ENCODE data around the gene CCL22.
A peak's percentile ranks its signal among the peaks of the same experiment; 100 is the strongest.

CCL22 gene

DNA sequence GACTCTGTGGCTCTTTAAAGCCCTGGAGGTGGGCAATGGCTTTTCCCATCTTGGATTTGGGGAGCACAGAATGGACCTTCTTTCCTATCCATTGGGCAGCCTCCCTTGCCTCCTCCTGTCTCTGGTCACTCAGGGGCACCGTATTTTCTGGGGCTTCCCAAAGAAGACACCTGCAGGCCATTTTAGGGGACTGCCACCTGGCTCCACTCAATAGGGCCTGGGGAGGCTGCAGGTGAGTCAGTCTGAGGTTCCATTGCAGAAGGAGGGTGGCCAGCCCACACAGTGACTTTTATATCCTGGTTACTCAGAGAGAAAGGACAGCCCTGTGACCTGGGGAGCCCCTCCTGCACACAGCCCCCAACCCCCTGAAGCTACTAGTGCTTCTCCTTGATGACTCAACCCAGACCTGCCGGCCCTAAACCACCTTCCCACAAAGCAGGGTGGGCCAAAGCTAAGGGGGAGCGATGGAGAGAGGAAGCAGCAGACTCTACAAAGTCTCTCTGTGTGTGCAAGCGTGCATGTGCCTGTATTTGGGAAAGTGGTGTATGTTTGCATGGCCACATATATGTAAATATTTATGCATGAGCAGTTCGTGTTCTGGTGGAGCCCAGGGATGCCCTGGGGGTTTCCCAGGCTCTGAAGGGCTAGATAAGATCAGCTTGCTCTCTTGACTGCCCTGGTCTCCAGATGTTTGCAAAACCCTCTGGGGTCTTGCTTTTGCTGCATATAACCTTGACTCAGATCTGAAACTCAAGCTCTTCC is 18.7 kb downstream of the CCL22 start:
- DNase-seq, result no peak

DNA sequence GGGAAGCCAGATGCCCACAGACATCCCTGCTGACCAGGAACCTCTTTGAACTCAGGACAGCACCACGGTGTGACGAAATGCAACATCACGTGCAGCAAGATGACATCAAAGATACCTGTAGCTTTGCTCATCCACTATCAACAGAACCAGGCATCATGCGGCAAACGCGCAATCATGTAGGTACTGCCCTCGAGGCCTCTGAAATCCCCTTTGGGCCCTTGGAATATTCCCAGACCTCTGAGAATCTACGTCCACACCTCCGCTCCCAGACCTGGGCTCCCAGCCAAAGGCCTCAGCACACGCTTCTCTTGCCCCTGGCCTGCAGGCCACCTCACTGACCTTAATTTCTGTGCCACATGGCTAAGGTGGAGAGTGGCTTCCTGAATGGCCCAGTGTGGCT is 21.0 kb downstream of the CCL22 start:
- DNase-seq, result peak; percentile 87

DNA sequence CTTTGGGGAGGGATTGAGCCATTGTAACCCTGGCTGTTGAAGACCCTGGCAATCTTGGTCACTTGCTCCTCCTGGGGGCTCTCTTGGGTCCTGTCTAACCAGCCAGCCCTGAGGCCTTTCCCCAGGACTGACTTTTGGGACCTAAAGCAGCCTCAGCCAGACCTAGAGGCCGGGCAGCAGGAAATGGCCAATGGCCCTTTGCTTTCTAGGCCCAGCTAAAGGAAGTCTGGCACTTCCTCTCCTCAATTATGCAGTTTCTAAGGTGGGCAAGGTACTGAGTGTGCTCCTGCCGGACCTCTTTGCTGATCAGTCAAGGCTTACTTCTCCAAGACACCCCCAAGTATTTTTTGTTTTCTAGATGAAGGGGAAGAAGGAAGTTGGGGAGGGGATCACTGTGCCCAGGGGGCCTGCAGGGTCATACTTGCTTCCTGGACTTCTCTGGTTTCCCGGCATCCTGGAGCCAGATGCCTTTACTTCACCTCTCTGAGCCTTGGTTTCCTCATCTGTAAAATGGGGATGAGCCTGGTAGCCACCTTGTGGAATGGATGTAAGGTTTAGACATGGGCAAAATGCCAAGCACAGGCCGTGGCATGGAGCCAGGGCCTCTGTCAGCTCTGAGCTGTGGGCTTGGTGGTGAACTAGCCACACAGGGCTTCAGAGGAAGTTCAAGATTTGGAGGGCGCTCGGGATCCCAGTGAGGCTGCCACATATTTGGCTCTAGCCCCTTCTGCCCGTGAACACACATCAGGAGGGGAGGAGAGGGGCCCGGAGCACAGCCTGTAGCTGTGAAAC is 22.3 kb downstream of the CCL22 start:
- DNase-seq, result peak; percentile 35

DNA sequence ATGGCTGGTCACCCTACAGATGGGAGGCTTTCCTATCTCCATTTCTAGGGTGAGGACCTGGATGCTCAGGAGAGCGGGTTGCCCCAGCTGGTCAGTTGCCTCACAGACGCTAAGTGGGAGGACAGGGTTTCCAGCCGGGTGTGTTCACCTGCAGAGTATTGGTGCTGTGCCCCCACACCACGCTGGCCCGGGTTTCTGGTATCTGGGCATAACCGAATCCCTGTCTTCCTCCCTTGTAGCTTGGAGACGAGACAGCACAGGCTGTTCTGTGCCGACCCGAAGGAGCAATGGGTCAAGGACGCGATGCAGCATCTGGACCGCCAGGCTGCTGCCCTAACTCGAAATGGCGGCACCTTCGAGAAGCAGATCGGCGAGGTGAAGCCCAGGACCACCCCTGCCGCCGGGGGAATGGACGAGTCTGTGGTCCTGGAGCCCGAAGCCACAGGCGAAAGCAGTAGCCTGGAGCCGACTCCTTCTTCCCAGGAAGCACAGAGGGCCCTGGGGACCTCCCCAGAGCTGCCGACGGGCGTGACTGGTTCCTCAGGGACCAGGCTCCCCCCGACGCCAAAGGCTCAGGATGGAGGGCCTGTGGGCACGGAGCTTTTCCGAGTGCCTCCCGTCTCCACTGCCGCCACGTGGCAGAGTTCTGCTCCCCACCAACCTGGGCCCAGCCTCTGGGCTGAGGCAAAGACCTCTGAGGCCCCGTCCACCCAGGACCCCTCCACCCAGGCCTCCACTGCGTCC is 23.4 kb downstream of the CCL22 start:
- DNase-seq, result no peak

DNA sequence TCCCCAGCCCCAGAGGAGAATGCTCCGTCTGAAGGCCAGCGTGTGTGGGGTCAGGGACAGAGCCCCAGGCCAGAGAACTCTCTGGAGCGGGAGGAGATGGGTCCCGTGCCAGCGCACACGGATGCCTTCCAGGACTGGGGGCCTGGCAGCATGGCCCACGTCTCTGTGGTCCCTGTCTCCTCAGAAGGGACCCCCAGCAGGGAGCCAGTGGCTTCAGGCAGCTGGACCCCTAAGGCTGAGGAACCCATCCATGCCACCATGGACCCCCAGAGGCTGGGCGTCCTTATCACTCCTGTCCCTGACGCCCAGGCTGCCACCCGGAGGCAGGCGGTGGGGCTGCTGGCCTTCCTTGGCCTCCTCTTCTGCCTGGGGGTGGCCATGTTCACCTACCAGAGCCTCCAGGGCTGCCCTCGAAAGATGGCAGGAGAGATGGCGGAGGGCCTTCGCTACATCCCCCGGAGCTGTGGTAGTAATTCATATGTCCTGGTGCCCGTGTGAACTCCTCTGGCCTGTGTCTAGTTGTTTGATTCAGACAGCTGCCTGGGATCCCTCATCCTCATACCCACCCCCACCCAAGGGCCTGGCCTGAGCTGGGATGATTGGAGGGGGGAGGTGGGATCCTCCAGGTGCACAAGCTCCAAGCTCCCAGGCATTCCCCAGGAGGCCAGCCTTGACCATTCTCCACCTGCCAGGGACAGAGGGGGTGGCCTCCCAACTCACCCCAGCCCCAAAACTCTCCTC is 24.1 kb downstream of the CCL22 start:
- DNase-seq, result no peak

DNA sequence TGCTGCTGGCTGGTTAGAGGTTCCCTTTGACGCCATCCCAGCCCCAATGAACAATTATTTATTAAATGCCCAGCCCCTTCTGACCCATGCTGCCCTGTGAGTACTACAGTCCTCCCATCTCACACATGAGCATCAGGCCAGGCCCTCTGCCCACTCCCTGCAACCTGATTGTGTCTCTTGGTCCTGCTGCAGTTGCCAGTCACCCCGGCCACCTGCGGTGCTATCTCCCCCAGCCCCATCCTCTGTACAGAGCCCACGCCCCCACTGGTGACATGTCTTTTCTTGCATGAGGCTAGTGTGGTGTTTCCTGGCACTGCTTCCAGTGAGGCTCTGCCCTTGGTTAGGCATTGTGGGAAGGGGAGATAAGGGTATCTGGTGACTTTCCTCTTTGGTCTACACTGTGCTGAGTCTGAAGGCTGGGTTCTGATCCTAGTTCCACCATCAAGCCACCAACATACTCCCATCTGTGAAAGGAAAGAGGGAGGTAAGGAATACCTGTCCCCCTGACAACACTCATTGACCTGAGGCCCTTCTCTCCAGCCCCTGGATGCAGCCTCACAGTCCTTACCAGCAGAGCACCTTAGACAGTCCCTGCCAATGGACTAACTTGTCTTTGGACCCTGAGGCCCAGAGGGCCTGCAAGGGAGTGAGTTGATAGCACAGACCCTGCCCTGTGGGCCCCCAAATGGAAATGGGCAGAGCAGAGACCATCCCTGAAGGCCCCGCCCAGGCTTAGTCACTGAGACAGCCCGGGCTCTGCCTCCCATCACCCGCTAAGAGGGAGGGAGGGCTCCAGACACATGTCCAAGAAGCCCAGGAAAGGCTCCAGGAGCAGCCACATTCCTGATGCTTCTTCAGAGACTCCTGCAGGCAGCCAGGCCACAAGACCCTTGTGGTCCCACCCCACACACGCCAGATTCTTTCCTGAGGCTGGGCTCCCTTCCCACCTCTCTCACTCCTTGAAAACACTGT is 25.0 kb downstream of the CCL22 start:
- peak; percentile 54 for DNase-seq

DNA sequence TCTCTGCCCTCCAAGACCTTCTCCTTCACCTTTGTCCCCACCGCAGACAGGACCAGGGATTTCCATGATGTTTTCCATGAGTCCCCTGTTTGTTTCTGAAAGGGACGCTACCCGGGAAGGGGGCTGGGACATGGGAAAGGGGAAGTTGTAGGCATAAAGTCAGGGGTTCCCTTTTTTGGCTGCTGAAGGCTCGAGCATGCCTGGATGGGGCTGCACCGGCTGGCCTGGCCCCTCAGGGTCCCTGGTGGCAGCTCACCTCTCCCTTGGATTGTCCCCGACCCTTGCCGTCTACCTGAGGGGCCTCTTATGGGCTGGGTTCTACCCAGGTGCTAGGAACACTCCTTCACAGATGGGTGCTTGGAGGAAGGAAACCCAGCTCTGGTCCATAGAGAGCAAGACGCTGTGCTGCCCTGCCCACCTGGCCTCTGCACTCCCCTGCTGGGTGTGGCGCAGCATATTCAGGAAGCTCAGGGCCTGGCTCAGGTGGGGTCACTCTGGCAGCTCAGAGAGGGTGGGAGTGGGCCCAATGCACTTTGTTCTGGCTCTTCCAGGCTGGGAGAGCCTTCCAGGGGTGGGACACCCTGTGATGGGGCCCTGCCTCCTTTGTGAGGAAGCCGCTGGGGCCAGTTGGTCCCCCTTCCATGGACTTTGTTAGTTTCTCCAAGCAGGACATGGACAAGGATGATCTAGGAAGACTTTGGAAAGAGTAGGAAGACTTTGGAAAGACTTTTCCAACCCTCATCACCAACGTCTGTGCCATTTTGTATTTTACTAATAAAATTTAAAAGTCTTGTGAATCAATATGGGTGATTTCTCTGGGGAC is 25.9 kb downstream of the CCL22 start:
- DNase-seq, result no peak

DNA sequence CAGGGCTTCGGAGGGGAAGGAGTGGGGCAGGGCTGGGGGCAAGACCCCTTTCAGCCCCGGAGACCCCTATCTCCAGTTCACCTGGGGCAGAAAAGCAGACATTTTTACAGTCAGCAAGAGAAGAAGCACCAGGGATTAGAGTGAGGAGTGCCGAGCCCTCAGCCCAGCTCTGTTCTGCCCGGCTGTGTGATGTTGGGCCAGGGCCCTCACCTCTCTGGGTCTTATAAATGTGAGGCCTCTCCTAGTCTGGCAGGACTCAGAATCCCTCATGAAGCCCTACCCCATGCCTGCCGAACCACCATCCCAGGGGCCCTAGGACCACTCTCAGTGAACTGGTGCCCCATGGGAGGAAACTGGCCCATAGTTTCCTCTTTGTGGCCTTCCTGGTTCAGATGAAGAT is 26.5 kb downstream of the CCL22 start:
- DNase-seq, result no peak

DNA sequence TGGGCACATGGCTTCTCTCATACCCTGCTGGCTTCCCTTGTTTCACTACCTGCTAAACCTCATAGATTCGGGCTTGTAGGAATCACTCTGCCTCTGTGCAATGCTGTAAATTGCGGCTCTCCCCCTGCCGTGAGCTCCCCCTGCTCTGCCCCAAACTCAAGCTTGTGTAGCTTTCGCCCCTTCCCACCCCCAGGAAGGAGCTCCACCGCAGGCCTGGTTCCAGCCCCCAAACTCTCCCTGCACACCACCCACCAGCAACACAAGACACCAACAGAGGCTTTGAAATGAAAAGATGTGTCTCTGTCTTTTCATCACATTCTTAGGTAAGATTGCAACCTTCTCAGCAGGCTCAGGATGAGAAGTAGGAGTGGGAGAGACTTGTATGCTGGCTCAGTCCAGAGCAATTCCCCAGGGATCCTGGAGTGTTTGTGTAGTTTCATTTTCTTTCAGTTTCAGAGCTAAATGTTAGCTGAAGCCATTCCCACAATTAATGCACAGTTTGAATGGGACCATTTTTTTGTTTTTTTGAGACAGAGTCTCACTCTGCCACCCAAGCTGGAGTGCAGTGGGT is 27.9 kb downstream of the CCL22 start:
- no peak for DNase-seq

DNA sequence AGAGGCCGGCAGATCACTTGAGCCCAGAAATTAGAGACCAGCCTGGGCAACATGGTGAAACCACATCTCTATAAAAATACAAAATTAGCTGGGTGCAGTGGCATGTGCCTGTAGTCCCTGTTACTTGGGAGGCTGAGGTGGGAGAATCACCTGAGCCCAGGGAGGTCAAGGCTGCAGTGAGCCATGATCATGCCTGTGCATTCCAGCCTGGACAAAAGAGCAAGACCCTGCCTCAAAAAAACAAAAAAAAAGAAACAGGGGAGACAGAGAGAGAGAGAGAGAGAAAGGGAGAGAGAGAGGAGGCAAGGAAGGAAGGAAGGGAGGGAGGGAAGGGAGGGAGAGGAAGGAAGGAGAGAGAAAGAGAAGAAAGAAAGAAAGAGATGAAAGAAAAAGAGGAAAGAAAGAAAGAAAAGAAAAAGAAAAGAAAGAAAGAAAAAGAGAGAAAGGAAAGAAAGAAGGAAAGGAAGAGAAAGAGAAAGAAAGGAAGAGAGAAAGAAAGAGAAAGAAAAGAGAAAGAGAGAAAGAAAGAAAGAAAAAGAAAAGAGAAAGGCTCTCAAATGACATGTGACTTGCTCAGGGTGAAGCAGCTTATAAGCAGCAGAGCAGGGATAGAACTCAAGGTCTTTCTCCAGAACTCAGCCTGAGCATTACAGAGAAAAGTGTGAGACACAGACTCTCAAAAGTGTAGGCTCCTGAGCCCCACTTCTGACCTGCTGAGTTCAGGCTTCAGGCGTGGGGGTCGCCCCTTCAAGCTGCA is 29.2 kb downstream of the CCL22 start:
- no peak for DNase-seq

DNA sequence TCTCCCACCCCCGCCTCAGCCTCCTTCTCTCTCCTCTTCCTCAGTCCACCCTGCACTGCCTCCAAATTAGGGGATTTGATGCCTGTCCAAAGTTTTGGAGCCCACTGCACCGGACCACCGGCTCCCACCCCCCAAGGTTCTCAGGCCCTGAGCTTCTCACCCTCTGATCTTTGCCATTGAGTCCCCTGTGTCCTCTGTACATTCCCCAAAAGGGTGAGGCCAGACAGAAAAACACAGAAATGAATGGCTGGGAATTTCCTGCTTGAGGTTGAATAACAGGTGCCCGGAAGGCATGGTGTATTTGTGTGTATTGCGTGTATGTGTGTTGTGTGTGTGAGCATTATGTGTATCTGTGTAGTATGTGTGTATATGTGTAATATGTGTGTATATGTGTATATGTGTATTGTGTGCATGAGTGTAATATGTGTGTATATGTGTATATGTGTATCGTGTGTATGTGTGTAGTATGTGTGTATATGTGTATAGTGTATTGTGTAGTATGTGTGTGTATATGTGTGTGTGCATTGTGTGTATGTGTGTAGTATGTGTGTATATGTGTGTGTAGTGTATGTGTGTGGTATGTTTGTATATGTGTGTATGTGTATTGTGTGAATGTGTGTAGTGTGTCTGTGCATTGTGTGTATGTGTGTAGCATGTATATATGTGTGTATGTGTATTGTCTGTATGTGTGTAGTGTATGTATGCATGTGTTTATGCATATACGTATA is 29.9 kb downstream of the CCL22 start:
- DNase-seq, result no peak

DNA sequence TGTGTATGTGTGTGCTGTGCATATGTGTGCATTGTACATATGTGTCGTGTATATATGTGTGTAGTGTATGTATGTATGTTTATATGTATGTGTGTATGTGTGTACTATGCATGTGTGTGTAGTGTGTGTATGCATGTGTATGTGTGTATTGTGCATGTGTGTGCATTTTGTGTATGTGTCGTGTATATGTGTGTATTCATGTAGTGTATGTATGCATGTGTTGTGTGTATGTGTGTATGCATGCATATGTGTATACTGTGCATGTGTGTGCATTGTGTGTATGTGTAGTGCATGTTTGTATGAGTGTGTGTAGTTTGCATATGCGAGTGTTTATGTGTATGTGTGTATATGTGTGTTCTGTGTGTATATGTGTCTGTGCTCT is 30.5 kb downstream of the CCL22 start:
- no peak for DNase-seq

DNA sequence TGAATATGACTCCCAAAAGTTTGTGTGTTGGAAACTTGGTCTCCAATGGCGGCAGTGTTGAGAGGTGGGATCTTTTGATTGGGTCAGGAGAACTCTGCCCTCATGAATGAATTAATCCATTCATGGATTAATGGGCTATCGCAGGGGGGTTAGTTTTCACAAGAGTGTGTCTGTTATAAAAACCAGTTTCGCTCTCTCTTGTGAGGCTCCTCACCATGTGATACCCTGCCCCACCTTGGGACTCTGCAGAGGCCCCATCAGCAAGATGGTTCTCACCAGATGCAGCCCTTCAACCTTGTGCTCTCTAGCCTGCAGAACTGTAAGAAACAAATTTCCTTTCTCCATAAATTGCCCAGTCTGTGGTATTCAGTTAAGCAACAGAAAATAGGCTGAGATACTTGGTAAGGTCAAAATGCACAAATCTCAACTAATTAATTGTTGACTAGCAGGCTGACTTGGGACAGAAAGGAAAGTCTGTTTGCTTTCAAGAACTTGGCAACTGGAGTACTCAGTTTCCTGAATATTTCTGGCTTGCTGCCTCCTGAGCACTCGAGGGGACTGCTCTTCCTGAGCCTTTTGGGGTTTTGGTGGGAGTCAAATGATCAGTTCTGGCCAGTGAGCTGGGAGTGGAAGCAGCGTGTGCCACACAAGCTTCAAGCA is 32.2 kb downstream of the CCL22 start:
- no peak for DNase-seq

DNA sequence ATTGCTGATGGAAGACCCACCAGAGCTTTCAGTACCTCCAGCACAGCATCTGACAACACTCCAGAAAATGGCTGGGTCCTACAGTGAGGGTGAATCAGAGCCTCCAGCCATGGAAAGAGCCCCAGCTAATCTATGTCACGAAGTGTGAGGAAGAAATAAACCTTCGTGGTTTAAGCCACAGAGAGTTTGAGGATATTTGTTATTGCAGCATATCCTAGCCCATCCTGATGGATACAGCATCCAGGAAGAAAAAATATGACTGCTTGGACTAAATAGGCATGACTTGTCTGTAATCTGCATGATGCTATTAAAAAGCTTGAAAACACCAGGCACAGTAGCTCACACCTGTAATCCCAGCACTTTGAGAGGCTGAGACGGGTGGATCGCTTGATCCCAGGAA is 32.7 kb downstream of the CCL22 start:
- no peak for DNase-seq

DNA sequence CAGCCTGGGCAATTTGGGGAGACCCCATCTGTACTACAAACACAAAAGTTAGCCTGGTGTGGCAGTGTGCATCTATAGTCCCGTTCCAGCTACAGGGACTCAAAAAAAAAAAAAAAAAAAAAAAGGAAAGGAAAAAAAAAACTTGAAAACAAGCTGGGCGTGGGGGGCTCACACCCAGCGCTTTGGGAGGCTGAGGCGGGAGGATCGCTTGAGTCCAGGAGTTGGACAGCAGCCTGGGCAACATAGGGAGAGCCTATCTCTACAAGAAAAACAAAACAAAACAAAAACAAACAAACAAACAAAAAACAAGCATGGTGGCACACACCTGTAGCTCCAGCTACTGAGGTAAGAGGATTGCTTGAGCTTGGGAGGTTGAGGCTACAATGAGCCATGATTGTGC is 33.1 kb downstream of the CCL22 start:
- no peak for DNase-seq

DNA sequence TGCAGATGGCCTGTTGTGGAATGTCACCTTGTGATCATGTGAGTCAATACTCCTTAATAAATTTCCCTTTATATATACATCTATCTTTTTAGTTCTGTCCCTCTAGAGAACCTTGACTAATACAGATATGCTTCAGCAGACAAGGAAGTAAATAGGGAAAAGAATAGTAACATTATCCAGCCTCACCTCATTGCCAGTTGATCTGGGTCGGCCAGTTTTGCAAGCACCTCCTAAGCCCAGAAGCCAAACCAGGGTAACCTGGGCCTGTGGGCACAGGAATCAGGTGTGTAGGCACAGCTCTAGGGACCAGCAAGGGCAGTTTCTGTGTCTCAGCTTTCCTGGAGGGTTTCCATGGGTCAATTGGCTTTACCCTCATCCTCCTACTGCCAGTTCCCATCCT is 34.1 kb downstream of the CCL22 start:
- no peak for DNase-seq

DNA sequence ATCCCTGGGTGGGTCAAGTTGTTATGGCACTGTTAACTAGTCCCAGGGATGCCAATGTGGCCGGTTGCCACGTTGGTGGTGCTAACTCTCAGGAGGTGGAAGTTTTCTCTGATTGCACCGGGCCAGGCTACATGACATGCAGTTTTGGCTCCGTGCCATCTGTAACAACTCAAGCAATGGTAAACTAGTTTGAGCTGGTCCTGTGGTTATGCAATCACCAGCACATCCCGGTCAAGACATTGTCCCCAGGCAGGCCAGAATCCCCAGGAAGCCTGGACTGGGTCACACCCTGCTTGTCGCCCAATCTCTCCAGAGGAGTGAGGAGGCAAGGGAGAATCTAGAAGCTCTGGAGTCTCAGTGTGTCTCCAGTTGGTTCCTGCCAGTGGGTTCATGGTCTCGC is 35.9 kb downstream of the CCL22 start:
- no peak for DNase-seq

DNA sequence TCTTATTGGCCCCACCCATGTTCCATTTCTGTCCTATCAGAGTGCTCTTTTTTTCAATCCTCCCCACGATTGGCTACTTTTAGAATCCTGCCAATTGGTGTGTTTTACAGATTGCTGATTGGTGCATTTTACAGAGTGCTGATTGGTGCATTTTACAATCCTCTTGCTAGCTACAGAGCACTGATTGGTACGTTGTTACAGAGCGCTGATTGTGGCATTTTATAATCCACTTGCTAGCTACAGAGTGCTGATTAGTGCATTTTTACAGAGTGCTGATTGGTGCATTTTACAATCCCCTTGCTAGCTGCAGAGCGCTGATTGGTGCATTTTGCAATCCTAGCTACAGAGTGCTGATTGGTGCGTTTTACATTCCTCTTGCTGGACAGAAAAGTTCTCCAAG is 36.4 kb downstream of the CCL22 start:
- DNase-seq, result no peak

DNA sequence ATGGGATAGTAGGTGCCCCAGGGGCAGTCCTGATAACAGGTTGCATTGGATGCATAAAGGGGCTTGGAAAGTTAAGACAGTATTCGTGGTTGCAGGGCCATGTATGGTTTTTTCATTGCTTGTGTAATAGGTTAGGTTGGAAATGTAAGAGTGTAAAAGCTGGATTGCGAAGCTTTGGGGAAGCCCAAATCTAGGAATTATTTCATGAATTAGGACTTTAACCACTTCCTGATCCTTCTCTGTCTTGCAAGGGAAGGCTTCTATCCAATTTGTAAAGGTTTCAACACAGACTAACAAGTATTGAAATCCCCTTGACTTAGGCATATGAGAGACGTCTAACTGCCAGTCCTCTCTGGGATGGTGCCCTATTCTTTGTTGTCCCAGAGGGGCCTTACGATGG is 38.2 kb downstream of the CCL22 start:
- DNase-seq, result no peak
